HG03139 (cell line): ENCODE data around the gene VMA21.

Source experiments
- ATAC-seq: cut with Tn5 transposase; IDR thresholded peaks from one replicate; pipeline ENCODE4 v1.9.1; 2021; ENCODE audit not compliant: unreplicated experiment

The VMA21 gene

GRCh38 chrX:151396825-151397740 is at the start of gene VMA21:
Gene VMA21, plus strand, starts transcription at chrX:151397206. Its CDS starts 103 bp downstream, at chrX:151397309.
- ATAC-seq, result peak; percentile 81

GRCh38 chrX:151359341-151359740 is 37.7 kb upstream of the VMA21 start:
- no peak for ATAC-seq

- peak; percentile 65 for ATAC-seq
Measured at GRCh38 chrX:151359931-151360871, 36.8 kb upstream of the VMA21 start.

GRCh38 chrX:151363316-151363715 is 33.7 kb upstream of the VMA21 start:
- ATAC-seq, result no peak

GRCh38 chrX:151365579-151365978 is 31.4 kb upstream of the VMA21 start:
- no peak for ATAC-seq

- no peak for ATAC-seq
Measured at GRCh38 chrX:151370906-151371305, 26.1 kb upstream of the VMA21 start.

- no peak for ATAC-seq
Measured at GRCh38 chrX:151384807-151385206, 12.2 kb upstream of the VMA21 start.

- no peak for ATAC-seq
Measured at GRCh38 chrX:151386838-151387459, 10.1 kb upstream of the VMA21 start.

- no peak for ATAC-seq
Measured at GRCh38 chrX:151391722-151392121, 5.3 kb upstream of the VMA21 start.

GRCh38 chrX:151393514-151393913 is 3.5 kb upstream of the VMA21 start:
- ATAC-seq, result peak; percentile 35

GRCh38 chrX:151396042-151396824 is 773 bp upstream of the VMA21 start:
- peak; percentile 17 for ATAC-seq

- ATAC-seq, result peak; percentile 1
Measured at GRCh38 chrX:151397741-151398070, 700 bp downstream of the VMA21 start.

- ATAC-seq, result no peak
Measured at GRCh38 chrX:151398346-151398745, 1.3 kb downstream of the VMA21 start.

- no peak for ATAC-seq
Measured at GRCh38 chrX:151402719-151403390, 5.8 kb downstream of the VMA21 start.

- no peak for ATAC-seq
Measured at GRCh38 chrX:151416579-151416978, 19.6 kb downstream of the VMA21 start.

- no peak for ATAC-seq
Measured at GRCh38 chrX:151419782-151420181, 22.8 kb downstream of the VMA21 start.

- ATAC-seq, result no peak
Measured at GRCh38 chrX:151424505-151424904, 27.5 kb downstream of the VMA21 start.

GRCh38 chrX:151448509-151448908 is 51.5 kb downstream of the VMA21 start:
- no peak for ATAC-seq

GRCh38 chrX:151458824-151459223 is 61.8 kb downstream of the VMA21 start:
- ATAC-seq, result no peak
